Ishikawa (cell line): ENCODE measurements around the gene RTN3.

Source experiments
- CEBPB ChIP-seq: IDR thresholded peaks from 2 replicates; pipeline ENCODE4 v1.6.1; 2012
- CREB1 ChIP-seq: IDR thresholded peaks from 2 replicates; pipeline ENCODE4 v1.6.1; 2012; ENCODE audit warnings: low read depth
- EGR1 ChIP-seq: IDR thresholded peaks from 2 replicates; pipeline ENCODE4 v1.6.1; 2012
- EP300 ChIP-seq: IDR thresholded peaks from 2 replicates; pipeline ENCODE4 v1.6.1; 2012; ENCODE audit warnings: borderline replicate concordance
- FOXM1 ChIP-seq: IDR thresholded peaks from 2 replicates; pipeline ENCODE4 v1.6.1; 2012; ENCODE audit warnings: low read depth, borderline replicate concordance
- NFIC ChIP-seq: IDR thresholded peaks from 2 replicates; pipeline ENCODE4 v1.6.1; 2012
- RAD21 ChIP-seq: IDR thresholded peaks from 2 replicates; pipeline ENCODE4 v1.6.1; 2012; ENCODE audit warnings: low read depth
- TAF1 ChIP-seq: IDR thresholded peaks from 2 replicates; pipeline ENCODE4 v1.6.1; 2012; ENCODE audit warnings: low read depth, mild to moderate bottlenecking
- TCF12 ChIP-seq: IDR thresholded peaks from 2 replicates; pipeline ENCODE4 v1.6.1; 2012; ENCODE audit warnings: low read depth
- TEAD4 ChIP-seq: IDR thresholded peaks from 2 replicates; pipeline ENCODE4 v1.6.1; 2012
- YY1 ChIP-seq: IDR thresholded peaks from 2 replicates; pipeline ENCODE4 v1.6.1; 2012; ENCODE audit warnings: low read depth
- ZBTB7A ChIP-seq: IDR thresholded peaks from 2 replicates; pipeline ENCODE4 v1.6.1; 2012; ENCODE audit warnings: low read depth
- TF ChIP-seq, protein P1 (sequence below): IDR thresholded peaks from 2 replicates; pipeline ENCODE4 v1.6.1; 2012
- TF ChIP-seq, protein P2 (sequence below): IDR thresholded peaks from 2 replicates; pipeline ENCODE4 v1.6.1; 2012; ENCODE audit warnings: low read depth, mild to moderate bottlenecking
- TF ChIP-seq, protein P3 (sequence below): IDR thresholded peaks from 2 replicates; pipeline ENCODE4 v1.6.1; 2012

The RTN3 gene

DNA sequence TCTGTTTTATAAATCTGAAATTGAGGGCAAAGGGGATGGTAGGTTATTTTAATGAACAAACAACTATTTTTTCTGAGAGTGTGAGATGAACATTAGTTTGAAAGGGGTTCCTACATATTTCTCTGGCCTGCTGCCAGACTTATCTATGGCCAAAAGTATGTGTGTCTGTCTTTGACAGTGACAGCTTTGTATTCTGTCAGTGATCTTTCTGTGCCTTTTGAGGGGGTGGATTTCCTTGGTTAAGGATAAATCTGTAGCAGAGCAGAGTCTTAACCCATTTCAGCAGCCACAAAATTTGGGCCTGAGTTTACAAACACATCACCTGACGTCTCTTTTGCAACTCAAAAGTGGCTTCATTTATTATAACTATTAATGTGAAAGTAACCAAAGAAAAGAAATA lies 56.4 kb downstream of the RTN3 start:
- TF ChIP-seq EGR1 = no peak
- TF ChIP-seq ZBTB7A = no peak
- TF ChIP-seq YY1 = no peak
- TF ChIP-seq TCF12 = no peak
- TF ChIP-seq, protein P1, sequence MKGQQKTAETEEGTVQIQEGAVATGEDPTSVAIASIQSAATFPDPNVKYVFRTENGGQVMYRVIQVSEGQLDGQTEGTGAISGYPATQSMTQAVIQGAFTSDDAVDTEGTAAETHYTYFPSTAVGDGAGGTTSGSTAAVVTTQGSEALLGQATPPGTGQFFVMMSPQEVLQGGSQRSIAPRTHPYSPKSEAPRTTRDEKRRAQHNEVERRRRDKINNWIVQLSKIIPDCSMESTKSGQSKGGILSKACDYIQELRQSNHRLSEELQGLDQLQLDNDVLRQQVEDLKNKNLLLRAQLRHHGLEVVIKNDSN = no peak
- TF ChIP-seq TEAD4 = no peak
- no peak for TF ChIP-seq NFIC
- no peak for TF ChIP-seq CEBPB
- no peak for TF ChIP-seq EP300
- TF ChIP-seq RAD21 = no peak
- TF ChIP-seq, protein P2, sequence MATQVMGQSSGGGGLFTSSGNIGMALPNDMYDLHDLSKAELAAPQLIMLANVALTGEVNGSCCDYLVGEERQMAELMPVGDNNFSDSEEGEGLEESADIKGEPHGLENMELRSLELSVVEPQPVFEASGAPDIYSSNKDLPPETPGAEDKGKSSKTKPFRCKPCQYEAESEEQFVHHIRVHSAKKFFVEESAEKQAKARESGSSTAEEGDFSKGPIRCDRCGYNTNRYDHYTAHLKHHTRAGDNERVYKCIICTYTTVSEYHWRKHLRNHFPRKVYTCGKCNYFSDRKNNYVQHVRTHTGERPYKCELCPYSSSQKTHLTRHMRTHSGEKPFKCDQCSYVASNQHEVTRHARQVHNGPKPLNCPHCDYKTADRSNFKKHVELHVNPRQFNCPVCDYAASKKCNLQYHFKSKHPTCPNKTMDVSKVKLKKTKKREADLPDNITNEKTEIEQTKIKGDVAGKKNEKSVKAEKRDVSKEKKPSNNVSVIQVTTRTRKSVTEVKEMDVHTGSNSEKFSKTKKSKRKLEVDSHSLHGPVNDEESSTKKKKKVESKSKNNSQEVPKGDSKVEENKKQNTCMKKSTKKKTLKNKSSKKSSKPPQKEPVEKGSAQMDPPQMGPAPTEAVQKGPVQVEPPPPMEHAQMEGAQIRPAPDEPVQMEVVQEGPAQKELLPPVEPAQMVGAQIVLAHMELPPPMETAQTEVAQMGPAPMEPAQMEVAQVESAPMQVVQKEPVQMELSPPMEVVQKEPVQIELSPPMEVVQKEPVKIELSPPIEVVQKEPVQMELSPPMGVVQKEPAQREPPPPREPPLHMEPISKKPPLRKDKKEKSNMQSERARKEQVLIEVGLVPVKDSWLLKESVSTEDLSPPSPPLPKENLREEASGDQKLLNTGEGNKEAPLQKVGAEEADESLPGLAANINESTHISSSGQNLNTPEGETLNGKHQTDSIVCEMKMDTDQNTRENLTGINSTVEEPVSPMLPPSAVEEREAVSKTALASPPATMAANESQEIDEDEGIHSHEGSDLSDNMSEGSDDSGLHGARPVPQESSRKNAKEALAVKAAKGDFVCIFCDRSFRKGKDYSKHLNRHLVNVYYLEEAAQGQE = no peak
- TF ChIP-seq, protein P3, sequence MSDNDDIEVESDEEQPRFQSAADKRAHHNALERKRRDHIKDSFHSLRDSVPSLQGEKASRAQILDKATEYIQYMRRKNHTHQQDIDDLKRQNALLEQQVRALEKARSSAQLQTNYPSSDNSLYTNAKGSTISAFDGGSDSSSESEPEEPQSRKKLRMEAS = no peak
- no peak for TF ChIP-seq TAF1
- TF ChIP-seq CREB1 = no peak
- TF ChIP-seq FOXM1 = no peak

DNA sequence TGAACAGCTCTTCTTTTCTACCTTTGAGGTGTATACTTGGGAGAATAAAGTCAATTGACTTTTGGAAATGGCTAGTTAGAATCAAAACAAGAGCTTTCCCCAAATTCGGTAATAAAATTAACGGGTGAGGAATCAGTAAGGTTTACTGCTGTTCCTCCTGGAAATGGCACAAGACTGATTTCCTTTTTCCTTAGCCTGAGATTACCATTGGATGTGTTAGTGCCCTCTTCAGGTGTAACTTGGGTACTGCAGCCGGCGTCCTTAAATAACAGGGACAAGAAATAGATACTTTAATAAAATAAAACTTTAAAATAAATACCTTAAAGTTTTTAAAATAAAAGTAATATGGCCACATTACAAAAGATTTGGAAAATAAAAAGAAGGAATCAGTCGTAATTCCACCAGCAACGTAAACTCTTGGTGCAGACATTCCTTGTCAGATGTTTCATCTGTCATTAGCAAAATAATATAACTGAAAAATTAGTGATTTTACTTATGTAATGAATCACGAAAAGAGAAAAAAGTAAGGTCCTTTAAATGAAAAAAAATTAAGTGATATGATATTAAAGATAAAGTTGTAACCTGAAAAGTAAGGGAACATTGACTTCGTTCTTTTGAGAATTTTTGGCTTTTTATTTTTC lies 57.5 kb downstream of the RTN3 start:
- TF ChIP-seq, protein P2 = no peak
- TF ChIP-seq RAD21 = peak; percentile 71

DNA sequence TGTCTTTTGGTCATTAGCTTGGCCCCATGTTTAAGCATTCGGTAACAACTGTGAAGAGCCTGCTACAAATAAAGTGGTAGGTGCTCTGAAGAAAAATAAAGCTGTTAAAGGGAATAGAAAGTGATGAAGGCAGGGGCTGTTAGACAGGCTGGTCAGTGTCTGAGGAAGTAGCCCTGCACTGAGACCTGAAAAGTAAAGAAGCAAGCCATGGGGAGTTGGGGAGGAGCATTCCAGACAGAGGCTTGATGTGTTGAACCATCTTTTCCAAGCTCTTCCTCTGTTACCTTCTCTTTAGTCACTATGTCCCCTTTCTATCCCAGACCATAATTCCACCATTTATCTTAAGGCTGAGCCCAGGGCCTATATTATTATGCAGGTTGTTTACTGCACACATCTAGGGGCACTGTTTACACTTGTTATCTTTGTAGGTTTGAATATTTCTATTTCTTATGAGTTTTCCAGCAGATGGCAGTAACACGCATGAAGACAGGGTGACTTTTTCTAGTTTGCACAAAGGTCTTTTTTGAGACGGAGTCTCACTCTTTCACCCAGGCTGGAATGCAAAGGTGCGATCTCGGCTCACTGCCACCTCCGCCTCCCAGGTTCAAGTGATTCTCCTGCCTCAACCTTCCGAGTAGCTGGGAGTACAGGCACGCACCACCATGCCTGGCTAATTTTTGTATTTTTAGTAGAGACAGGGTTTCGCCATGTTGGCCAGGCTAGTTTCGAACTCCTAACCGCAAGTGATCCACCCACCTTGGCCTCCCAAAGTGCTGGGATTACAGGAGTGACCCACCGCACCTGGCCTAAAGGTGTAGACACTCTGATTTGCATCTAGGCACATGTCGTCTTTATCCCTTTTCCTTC lies 64.2 kb downstream of the RTN3 start:
- TF ChIP-seq YY1 = no peak
- TF ChIP-seq RAD21 = peak; percentile 21
- TF ChIP-seq, protein P2 = no peak

DNA sequence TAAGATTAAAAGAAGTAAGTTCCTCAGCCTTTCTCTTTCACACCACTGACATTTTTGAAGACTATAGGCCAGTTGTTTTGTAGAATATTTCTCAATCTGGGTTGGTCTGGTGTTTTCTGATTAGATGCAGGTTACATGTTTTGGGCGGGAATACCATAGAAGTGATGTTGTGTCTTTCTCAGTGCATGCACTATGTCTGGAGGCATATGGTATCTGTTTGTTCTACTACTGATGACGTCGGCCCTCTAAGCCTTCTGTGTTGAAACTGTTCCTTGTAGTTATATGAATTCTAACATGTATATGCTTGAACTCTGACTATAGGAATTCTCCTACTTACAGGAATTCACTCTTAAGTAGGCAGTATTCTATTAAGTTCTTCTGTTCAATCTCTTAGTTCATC lies 65.7 kb downstream of the RTN3 start:
- TF ChIP-seq RAD21 (no peak), TCF12 (no peak), EP300 (no peak), CEBPB (no peak), FOXM1 (no peak), EGR1 (no peak), TEAD4 (no peak), TAF1 (no peak), ZBTB7A (no peak), CREB1 (no peak), YY1 (no peak)
- TF ChIP-seq, protein P1 = no peak
- TF ChIP-seq, protein P2 = no peak
- TF ChIP-seq, protein P3 = no peak
